Measurements from ENCODE around the gene NBEA. TPM values are rescaled to one million over a fixed set of nuclear protein-coding genes. Genes with fewer than 3 reads are reported as not detected.
A peak's percentile ranks its signal among the peaks of the same experiment; 100 is the strongest.

NBEA gene
- total and polyA plus RNA-seq, 8 donors = 1.6 to 36.0 (median 7.7) TPM

GRCh38 chr13:35527451-35527850, 585.4 kb downstream of the NBEA start:
- WGBS, 5 donors = 90 to 96% (median 94%) methylated on average over 5 to 10 of the region's 10 CpGs
- H3K36me3 ChIP-seq = no peaks in the 10 kb centered on the region
- H3K27ac ChIP-seq = no peak overlapping the region
- no peaks in the 10 kb centered on the region for H3K27me3 ChIP-seq
- intact Hi-C loops (cut with DNase I; ENCODE audit: low total_unique reads) = no loop called here
- DNase-seq = no peak
- no peak for TF ChIP-seq POLR2AphosphoS5 (IDR thresholded peaks at IDR 0.05)
- TF ChIP-seq POLR2A (IDR thresholded peaks at IDR 0.05) = no peak
- TF ChIP-seq EP300 (IDR thresholded peaks at IDR 0.05) = no peak
- TF ChIP-seq, protein P1, sequence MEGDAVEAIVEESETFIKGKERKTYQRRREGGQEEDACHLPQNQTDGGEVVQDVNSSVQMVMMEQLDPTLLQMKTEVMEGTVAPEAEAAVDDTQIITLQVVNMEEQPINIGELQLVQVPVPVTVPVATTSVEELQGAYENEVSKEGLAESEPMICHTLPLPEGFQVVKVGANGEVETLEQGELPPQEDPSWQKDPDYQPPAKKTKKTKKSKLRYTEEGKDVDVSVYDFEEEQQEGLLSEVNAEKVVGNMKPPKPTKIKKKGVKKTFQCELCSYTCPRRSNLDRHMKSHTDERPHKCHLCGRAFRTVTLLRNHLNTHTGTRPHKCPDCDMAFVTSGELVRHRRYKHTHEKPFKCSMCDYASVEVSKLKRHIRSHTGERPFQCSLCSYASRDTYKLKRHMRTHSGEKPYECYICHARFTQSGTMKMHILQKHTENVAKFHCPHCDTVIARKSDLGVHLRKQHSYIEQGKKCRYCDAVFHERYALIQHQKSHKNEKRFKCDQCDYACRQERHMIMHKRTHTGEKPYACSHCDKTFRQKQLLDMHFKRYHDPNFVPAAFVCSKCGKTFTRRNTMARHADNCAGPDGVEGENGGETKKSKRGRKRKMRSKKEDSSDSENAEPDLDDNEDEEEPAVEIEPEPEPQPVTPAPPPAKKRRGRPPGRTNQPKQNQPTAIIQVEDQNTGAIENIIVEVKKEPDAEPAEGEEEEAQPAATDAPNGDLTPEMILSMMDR (IDR thresholded peaks at IDR 0.05) = no peak
- no peaks in the 10 kb centered on the region for H3K4me1 ChIP-seq
- no peaks in the 10 kb centered on the region for H3K9me3 ChIP-seq
- H3K4me3 ChIP-seq = no peak overlapping the region

DNA sequence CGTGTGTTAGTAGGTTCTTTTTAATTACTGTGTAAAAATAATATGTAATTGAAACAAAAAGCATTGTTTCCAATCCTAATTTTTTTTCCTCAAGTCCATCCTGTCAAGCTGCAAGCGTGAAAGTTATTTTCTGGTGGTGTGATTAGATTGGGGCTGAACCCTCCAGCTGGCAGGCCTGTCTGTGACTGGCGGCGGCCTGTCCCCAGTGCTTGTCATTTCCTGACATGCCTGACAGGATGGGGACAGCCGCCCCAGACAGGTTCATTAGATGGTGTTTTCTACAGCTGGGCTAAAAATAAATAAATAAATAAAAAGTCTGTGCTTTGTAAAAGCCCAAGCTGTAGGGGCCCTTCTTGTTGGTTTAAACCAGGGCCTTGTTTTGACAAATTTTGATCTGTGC, 588.1 kb downstream of the NBEA start:
- 79 to 92% (median 89%) methylated on average over 5 of the region's 5 CpGs for WGBS, 5 donors
- TF ChIP-seq, protein P1 (IDR thresholded peaks at IDR 0.05) = no peak
- TF ChIP-seq POLR2AphosphoS5 (IDR thresholded peaks at IDR 0.05) (no peak), POLR2A (IDR thresholded peaks at IDR 0.05) (no peak), EP300 (IDR thresholded peaks at IDR 0.05) (no peak)
- intact Hi-C loops (cut with DNase I; ENCODE audit: low total_unique reads) = no loop called here
- peak in 1 of 2 donors; percentile 16 for DNase-seq
- H3K4me1 ChIP-seq = no peaks in the 10 kb centered on the region
- H3K9me3 ChIP-seq = no peaks in the 10 kb centered on the region
- H3K27ac ChIP-seq = no peak overlapping the region
- no peak overlapping the region for H3K4me3 ChIP-seq
- no peaks in the 10 kb centered on the region for H3K27me3 ChIP-seq
- H3K36me3 ChIP-seq = no peaks in the 10 kb centered on the region

GRCh38 chr13:35530581-35530980, 588.5 kb downstream of the NBEA start:
- no peaks in the 10 kb centered on the region for H3K9me3 ChIP-seq
- WGBS, 5 donors = 82 to 89% (median 83%) methylated on average over 3 of the region's 3 CpGs
- H3K4me1 ChIP-seq = no peaks in the 10 kb centered on the region
- H3K4me3 ChIP-seq = no peak overlapping the region
- no peak for TF ChIP-seq EP300 (IDR thresholded peaks at IDR 0.05)
- TF ChIP-seq POLR2AphosphoS5 (IDR thresholded peaks at IDR 0.05) = no peak
- no peak for TF ChIP-seq POLR2A (IDR thresholded peaks at IDR 0.05)
- TF ChIP-seq, protein P1 (IDR thresholded peaks at IDR 0.05) = no peak
- no peaks in the 10 kb centered on the region for H3K27me3 ChIP-seq
- H3K36me3 ChIP-seq = no peaks in the 10 kb centered on the region
- no peak for DNase-seq
- intact Hi-C loops (cut with DNase I; ENCODE audit: low total_unique reads) = no loop called here
- H3K27ac ChIP-seq = no peak overlapping the region

DNA sequence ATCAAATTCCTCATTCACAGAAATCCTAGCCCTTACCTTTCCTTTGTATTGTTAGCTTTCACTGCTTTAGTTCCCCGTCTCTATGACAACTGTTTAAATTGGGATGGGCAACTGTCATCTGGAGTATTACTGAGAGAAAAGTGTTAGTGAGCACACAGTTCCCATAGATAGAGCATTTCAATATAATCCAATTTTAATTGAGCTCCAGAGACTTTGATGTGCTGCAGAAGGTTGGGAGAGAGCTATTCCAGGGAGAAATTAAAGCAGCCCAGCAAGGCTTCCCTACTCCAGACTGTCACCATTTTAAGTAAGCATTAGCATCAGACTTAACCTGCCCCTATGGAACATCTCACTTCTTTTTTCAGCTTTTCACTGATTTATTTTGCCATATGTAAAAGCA, 589.5 kb downstream of the NBEA start:
- DNase-seq = no peak
- Histone ChIP-seq H3K27ac (no peak overlapping the region), H3K9me3 (no peaks in the 10 kb centered on the region), H3K36me3 (no peaks in the 10 kb centered on the region), H3K27me3 (no peaks in the 10 kb centered on the region), H3K4me1 (no peaks in the 10 kb centered on the region), H3K4me3 (no peak overlapping the region)
- 83 to 96% (median 94%) methylated on average over 1 of the region's 1 CpG for WGBS, 5 donors
- intact Hi-C loops (cut with DNase I; ENCODE audit: low total_unique reads) = no loop called here
- TF ChIP-seq EP300 (IDR thresholded peaks at IDR 0.05) (no peak), POLR2A (IDR thresholded peaks at IDR 0.05) (no peak), POLR2AphosphoS5 (IDR thresholded peaks at IDR 0.05) (no peak)
- TF ChIP-seq, protein P1 (IDR thresholded peaks at IDR 0.05) = no peak

Data from stomach (tissue), 9 donors.